Bronchial epithelial cell (primary cell): ENCODE data around the gene HIGD2B. TPM values are rescaled to one million over a fixed set of nuclear protein-coding genes. Genes with fewer than 3 reads are reported as not detected.
"Not testable (repeated sequence)": the region's sequence is repeated elsewhere in the genome, so short reads cannot be mapped to it uniquely, and the experiment has no call there.

Source experiments
- DNase-seq: peaks from one replicate; pipeline ENCODE4 v3.0.0-alpha.2; 2010; ENCODE audit warnings: low read depth
- FAIRE-seq: peaks from 2 replicates; lab custom pipeline; 2011; peaks lifted over from hg19 to GRCh38; lab: Jason Lieb, UNC
- H3K27me3 ChIP-seq: 2 replicates; pipeline ENCODE4 v1.5.1; 2011; ENCODE audit warnings: low read length; ENCODE audit not compliant: control insufficient read depth, insufficient read depth
- H3K36me3 ChIP-seq: 2 replicates; pipeline ENCODE4 v1.5.1; 2011; ENCODE audit warnings: low read length; ENCODE audit not compliant: control insufficient read depth, insufficient read depth
- H3K4me3 ChIP-seq: 2 replicates; pipeline ENCODE4 v1.5.1; 2011; ENCODE audit warnings: mild to moderate bottlenecking, low read depth, low read length, control low read depth
- total RNA-seq: library from RNA; depleted of rRNA; stranded (reverse); fragments of >200 nt; gene quantifications from 2 replicates; pipeline ENCODE4 v1.2.1, GENCODE V29; 2014

HIGD2B gene
- total RNA-seq, 1 donor from 2014 or later: not detected

- not testable (repeated sequence) for H3K27me3 ChIP-seq, FAIRE-seq, DNase-seq, H3K36me3 ChIP-seq, H3K4me3 ChIP-seq
Measured at GRCh38 chr15:72656014-72656413, 30.0 kb downstream of the HIGD2B start.

- not testable (repeated sequence) for H3K4me3 ChIP-seq, DNase-seq, FAIRE-seq, H3K36me3 ChIP-seq, H3K27me3 ChIP-seq
Measured at GRCh38 chr15:72654397-72654796, 31.6 kb downstream of the HIGD2B start, which contains the start of gene GOLGA6B. Gene GOLGA6B, plus strand, starts transcription at chr15:72654697. Its CDS starts 41 bp downstream, at chr15:72654738.

- not testable (repeated sequence) for DNase-seq, H3K27me3 ChIP-seq, FAIRE-seq, H3K36me3 ChIP-seq, H3K4me3 ChIP-seq
Measured at GRCh38 chr15:72648631-72649253, 37.2 kb downstream of the HIGD2B start.

GRCh38 chr15:72642271-72642670 is 43.7 kb downstream of the HIGD2B start:
- H3K4me3 ChIP-seq, H3K27me3 ChIP-seq, FAIRE-seq, DNase-seq, H3K36me3 ChIP-seq: not testable (repeated sequence)

- H3K4me3 ChIP-seq, FAIRE-seq, DNase-seq, H3K27me3 ChIP-seq, H3K36me3 ChIP-seq: not testable (repeated sequence)
Measured at GRCh38 chr15:72639759-72640483, 46.1 kb downstream of the HIGD2B start.

- DNase-seq: peak; percentile 40
- not testable (repeated sequence) for H3K27me3 ChIP-seq, H3K36me3 ChIP-seq, FAIRE-seq
- peak overlapping the region; percentile 37 for H3K4me3 ChIP-seq
Measured at GRCh38 chr15:72636519-72637282, 49.3 kb downstream of the HIGD2B start.

- not testable (repeated sequence) for FAIRE-seq, DNase-seq, H3K4me3 ChIP-seq, H3K27me3 ChIP-seq, H3K36me3 ChIP-seq
Measured at GRCh38 chr15:72629068-72629570, 56.9 kb downstream of the HIGD2B start.

- not testable (repeated sequence) for H3K4me3 ChIP-seq, H3K36me3 ChIP-seq, FAIRE-seq, H3K27me3 ChIP-seq, DNase-seq
Measured at GRCh38 chr15:72628249-72629067, 57.5 kb downstream of the HIGD2B start.

- H3K27me3 ChIP-seq, FAIRE-seq, H3K4me3 ChIP-seq, DNase-seq, H3K36me3 ChIP-seq: not testable (repeated sequence)
Measured at GRCh38 chr15:72626153-72626552, 59.8 kb downstream of the HIGD2B start.

Other genes with a start within 250 kb of the HIGD2B start
- 24.7 and 41.7 TPM in 2 replicates for gene ARIH1, start 211.9 kb downstream of the HIGD2B start, total RNA-seq
- not detected in 2 replicates for gene GOLGA6B, start 31.5 kb downstream of the HIGD2B start, total RNA-seq
- gene BBS4, start within 50 bp of the HIGD2B start, total RNA-seq: 7.1 and 8.8 TPM in 2 replicates
- gene ADPGK, start 97.6 kb upstream of the HIGD2B start, total RNA-seq: 29.7 and 40.5 TPM in 2 replicates